Measurements from ENCODE around the gene GGCX.
"Not testable (repeated sequence)": the region's sequence is repeated elsewhere in the genome, so short reads cannot be mapped to it uniquely, and the experiment has no call there.

Gene GGCX

DNA sequence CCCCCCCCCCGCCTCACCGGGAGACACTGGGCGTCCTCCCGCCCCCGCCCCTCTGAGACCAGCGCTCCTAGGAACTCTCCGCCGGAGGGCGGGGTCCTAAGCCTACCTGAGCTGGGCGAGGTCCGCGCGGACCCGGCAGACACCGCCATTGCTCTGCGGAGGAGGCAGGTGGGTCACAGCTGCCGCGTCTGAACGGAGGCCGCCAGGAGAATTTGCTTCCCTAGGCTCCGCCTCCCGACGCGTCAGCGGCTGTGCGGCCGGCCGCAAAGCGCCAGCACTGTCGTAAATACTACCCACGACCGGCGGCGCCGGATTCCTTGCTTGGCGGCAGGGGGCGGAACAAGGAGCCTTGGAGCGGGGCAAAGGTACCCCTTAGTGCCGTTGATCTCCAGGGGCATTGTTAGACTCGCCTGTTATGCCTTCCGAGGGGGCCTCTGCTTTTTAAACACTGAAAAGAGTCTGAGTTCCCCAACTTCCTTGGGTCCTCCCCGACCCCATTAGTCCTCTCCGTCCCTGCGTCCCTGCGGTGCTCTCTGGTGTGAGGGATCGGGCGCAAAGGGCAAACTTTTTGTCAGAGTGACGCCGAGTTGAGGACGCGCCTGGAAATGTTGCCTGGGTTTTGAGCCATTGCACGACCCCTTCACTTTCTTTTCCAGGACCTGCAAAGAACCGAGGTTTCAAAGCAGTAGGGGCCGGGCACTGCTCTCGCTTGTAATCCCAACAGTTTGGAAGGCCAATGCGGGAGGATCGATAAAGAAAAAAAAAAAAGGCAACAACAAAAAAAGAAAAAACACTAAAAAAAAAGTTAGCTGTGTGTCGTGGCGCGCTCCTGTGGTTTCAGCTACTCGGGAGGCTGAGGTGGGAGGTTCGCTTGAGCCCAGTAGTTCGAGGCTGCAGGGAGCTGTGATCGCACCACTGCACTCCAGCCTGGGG is at the start of gene GGCX:
Gene GGCX, minus strand, starts transcription at position 214 of the 933 bp plus-strand sequence. Its CDS starts 65 bp downstream, at position 149.
- DNase-seq (ENCODE audit: insufficient read length, low spot score) (peak; percentile 89), FAIRE-seq (peak; percentile 90)

DNA sequence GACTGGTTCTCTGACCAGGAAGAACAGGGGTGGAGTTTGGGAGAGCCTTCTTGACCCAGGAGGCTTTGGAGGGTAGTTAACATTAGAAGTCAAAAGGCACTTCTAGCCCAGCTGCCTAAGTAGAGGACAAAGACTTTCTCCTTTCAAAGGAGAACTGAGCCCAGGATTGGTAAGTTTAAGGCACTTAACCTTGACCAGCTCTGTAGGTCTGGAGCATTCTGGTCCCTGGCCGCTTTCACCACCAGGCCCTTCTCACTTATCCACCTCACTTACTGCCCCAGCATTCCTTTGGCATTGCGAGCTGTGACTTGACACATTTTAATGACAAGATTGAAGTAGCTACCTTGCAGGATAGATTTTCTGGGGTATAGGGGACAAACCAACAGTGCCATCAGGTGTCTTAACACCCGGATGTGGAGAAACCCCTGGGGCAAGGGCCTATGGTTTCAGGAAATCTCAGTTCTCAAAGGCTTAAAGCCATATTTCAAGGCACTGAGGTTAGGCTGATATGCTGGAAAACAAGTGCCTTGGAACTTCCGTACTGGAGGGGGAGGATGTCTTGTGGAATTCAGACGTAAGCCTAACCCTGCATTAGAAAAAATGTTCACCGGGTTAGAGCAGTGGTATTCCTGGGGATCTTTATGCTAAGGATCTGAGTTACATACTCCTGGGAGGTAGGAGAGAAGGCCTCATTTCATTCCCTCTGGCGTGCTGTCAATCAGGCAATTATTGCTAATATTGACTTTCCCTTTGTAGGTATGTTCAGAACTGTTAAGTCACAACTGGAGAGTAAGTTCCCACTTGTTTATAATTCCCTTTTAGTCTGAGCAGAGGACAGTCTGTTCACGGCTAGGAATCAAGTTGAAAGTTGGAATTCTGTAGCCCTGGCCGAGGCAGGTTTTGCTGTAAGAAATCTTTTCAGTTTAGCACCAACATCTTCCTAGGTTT is 46.2 kb upstream of the GGCX start:
- DNase-seq (ENCODE audit: insufficient read length, low spot score) = no peak
- no peak for FAIRE-seq

DNA sequence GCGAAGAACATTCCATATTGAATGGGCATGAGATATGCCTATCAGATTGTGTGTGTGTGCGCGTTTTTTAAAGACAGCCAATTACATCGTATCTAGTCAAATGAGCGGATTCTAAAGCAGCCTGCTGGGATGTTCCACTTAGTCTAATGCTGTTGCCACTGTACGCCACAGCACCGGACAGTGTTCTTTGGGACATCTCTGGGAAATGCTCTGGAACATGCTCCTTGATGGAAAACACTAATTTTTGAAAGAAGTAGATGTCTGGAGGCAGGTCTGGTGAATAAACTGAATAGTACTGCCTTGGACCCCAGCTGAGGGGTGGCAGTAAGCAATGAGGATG is 44.8 kb upstream of the GGCX start:
- DNase-seq (ENCODE audit: insufficient read length, low spot score) (no peak), FAIRE-seq (no peak)

DNA sequence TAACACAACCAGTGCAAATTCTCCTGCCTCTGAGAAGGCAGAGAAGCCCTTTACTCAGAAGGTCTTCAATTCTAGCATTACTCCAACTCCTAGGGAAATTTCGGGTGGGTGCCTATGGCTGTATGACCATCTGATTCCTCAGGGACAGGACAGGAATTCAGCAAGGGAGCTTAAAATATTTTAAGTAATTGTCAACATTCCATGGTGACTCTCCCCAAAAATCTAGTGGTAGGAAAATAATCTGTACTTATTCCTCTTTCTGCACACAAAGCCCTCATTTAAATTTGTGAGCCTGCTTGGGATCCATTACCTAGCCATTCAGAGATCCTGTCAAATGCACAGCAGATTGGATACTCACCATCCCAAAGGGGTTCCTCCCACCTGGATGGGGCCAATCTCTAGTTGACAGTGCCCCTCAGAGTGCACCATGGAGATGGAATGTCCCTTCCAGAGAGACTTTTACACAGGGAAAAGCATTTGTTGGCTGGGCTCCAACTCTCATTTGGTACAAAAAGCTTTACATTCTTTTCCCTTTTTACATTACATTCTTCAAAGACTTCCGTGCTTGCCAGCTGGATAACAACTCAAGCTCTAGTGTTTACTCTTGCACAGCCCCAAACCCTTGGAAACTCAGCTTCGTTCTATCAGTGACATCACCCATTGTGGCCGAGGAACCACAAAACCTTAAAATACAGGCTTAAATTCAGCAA is 44.3 kb upstream of the GGCX start:
- no peak for DNase-seq (ENCODE audit: insufficient read length, low spot score)
- FAIRE-seq = no peak

DNA sequence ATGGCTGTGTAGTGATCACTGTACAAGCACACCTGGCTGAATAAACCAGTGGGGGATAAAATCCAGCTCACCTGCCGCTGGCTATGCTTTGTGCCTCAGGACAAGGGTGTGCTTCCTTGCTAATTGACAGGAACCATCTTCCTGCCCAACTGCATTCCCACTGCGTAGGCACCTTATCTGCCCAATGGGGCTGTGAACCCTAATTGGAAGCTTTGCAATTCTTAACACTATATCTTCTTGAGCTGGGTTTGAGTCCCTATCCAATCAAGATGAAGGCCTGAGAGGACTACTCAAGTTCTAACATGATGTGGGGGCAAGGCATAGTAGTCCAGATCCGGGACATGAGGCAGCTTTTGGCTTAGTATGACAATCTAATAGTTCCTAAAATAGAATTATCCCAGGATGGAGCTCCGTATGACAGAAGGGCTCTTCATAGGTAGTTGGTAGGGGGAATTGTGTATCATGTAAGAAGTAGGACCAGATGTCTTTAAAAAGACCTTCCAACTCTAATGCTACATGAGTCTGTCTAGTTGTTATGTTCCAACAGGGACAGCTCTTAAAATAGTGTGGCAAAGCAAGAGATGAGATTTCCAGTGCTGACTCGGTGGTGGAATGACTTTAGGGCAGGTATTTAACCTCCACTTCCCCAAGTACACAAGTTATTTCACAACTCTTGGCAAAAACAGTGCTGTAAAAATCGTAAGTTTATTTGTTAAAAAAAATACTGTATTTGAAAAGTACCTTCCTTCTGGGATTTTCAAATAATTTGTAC is 43.5 kb upstream of the GGCX start:
- FAIRE-seq = no peak

DNA sequence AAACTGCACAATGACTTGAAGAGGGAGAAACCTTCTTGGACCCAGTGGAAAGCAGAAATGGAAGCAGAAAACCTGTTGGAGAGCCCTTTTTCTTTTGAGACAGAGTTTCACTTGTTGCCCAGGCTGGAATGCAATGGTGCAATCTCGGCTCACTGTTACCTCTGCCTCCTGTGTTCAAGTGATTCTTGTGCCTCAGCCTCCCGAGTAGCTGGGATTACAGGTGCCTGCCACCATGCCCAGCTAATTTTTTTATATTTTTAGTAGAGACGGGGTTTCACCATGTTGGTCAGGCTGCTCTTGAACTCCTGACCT is 42.8 kb upstream of the GGCX start:
- DNase-seq (ENCODE audit: insufficient read length, low spot score); FAIRE-seq: not testable (repeated sequence)

More for the DNA sequence above, 43.5 kb upstream of the GGCX start:
- DNase-seq (ENCODE audit: insufficient read length, low spot score) = no peak

DNA sequence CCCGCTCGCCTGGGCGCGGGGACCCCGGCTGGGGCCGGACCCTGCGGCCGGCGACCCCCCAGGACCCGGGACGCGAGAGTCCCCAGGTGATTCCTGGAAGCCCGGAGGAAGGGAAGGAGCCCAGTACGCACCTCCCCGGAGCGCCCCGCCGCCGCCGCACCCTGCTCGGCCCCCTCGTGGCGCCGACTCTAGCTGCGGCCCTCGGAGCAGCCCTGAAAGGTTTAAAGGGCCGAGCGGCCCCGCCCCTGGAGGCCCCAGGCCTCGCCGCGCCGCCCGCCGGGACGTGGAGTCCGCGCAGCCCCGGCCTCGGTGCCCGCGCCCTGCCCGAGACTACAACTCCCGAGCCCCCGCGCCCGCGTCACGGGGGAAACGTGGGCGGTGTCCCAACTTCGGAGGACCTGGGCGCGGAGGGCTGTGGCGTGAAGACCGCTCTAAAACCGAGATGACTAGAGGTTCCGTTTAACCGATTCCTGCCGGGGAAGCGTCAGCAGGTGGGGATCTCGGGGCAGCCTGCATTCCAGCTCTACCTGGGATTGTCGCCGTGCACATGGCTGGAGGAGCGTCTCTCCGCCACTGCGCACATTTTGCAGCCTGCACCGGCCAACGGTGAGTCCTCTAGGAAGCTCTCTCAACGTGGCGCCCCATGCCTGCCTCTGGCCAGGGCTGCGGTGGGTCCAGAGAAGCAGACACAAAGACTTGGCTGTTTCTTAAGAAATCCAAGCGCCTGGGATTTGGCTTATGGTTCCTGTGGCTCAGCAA is 41.4 kb upstream of the GGCX start, which contains the start of gene TMEM150A:
Gene TMEM150A, minus strand, starts transcription at position 223 of the 759 bp plus-strand sequence. CDS start 750 bp downstream, outside the sequence.
- FAIRE-seq (peak; percentile 81), DNase-seq (ENCODE audit: insufficient read length, low spot score) (peak; percentile 88)

DNA sequence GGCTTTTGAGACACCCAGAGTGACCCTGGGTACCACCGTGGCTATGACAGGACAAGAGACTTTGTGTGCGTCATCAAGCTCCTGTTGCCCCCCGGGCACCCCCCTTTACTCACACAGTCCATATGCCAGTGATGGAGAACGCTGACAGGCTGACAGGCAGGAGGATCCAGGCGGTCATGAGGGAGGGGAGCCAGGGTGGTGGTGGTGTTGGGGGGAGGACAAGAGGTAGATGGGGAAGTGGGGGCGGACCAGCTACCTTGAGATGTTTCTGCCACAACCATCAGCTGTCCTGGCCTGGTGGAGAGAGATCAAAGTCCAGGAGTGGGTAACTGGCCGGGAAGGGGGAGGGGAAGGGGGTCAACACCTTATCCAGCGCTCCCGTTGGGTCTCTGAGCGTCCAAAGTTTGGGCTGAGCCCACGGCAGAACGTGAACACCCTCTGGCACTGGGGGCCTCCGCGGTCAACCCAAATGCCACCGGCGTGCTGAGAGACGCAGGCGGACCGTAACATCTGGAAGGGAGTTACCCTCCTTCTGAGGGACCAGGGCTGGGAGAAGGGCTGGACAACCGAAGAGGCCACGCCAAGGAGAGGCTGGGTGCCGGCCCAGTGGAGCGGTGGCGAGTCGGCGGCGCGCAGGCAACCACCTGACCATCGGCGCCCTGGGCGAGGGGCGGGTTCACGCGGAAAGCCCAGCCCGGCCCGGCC is 40.6 kb upstream of the GGCX start:
- DNase-seq (ENCODE audit: insufficient read length, low spot score) = peak; percentile 37
- no peak for FAIRE-seq

DNA sequence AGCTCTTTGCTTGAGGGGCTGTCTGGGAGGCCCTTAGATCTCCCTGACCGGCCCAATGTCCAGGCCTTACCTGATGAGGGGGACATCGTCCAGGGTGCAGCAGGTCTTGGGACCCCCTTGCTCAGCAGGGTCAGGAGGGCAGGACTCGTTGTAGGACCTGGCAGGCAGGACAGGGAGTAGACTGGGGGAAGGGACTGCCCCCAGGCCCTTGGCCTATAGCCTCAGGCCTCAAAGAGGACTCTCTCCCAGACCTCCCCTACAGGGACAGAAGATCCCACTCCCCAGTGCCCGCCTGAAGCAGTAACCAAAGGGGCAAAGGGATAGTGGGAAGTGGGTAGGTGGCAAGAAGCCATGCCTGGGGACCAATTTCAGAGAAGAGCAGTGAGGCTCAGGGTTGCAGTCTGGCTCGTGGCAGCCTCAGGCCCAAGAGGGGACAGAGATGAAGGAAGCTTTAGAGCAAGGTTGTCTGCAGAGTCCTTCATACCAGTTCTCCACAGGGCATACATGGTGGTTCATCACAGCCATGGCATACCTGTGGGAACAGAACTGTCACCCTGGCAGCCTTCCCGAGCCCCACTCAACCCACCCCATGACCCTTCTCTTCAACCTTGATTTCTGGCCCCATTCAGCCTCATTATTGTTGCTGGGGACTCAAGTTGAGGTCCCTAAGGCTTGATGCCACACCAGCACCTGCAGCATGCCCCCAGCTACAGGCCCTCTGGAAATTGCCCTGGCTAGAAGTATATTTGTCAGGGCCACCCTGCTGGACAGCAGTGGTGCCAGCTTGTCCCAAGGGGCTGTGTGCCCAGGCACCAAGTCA is 39.9 kb upstream of the GGCX start:
- FAIRE-seq = no peak
- no peak for DNase-seq (ENCODE audit: insufficient read length, low spot score)

DNA sequence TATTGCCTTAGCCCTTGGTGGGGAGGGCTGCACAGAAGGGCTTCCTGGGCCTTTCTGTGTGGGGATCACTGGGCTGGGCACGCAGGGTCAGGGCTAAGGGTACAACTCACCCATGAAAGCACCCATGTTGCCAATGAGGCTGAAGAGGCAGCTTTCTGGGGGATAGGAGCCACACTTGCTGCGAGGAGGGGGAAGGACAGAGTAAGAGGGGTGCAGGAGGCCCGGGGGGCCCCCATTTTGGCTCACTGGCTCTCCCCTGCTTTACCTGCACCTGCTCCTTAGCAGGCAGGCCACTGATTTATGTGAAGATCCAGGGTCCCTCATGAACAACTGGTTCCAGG is 38.9 kb upstream of the GGCX start:
- no peak for FAIRE-seq
- DNase-seq (ENCODE audit: insufficient read length, low spot score) = no peak

DNA sequence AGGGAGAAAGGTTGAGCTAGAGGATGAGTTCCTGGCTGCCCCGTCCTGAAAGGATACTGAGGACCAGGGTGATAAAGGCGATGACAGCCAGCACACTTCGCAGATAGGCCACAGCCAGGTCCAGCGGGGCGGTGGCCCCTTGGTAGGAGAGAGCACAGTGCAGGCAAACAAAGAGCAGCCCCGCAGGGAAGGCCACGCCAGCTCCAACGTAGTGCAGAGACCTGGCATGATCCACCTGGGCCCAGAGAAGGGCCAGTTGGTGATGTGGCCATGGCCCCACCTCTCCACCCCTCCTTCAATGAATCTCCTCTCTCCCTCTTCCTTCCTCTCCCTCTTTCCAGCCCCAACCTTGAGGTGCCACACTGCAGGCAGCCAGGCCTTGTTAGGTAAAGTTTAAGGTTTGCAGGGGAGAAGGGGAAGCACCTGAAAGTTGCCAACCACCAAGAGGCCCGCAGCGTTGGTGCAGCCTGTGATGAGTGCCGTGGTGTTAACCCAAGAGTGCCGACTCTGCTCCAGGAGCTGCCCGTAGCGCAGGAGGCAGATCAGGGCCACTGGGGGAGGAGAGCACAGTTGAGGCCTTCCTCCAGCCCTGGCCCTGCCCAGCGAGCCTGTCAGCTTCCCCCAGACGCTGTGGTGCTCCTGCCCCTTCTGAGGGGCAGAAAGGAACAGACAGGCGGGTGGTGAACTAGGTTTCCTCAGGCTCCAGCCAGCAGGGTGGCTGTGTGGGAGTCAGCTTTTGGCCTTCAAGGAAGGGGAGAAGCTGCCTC is 38.4 kb upstream of the GGCX start:
- FAIRE-seq (no peak), DNase-seq (ENCODE audit: insufficient read length, low spot score) (no peak)

DNA sequence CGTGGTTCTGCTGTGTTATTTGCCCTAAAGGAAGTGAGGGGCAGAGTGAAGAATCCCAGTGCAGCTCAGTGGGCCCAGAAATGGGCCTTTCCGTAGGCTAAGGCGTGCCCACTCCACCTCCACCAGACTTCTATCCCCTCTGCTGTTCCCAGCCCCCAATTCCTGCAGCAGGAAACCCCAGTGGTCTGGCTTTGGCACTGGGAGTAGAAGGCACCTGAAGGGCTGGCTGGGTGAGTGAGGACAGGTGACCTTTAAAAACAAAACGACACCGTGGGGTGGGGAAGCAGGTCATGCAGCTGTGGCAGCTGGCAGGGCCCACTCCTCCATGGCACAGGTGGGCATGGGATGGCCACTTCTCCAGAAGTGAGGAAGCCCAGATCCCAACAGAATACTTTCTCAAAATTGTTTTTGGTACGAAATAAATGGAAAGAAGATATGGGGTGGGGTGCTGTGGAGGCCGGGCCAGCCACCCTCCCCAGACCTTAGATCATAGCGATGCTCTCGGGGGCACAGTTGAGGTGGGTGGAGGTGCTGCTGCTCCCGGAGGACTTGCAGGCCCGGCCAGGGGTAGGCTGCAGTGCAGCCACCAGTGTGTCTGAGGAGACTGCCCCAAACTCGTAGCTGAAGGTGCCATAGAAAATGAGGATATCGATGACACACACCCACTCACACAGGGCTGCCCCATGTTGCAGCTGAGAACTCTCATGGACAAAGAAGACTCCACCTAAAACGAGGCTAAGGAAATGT is 37.5 kb upstream of the GGCX start:
- DNase-seq (ENCODE audit: insufficient read length, low spot score) = no peak
- FAIRE-seq = no peak

DNA sequence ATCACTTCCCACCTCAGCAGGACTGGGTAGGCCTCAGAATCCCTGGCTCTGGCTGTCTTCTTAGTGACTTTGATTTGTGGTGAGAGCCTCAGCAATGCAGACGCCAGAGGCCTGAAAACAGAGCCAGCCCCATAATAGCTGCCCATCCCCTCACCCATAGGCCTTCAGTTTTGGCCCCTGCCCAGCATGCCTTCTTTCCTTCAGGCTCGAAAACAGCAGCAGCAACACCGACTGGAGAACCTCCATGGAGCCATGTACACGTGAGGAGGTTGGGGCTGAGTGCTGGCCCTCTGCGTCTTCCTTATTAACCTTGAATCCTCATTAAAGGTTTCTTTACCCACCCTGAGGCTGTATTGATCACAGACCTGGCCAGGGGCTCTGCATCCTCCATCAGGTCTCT is 35.9 kb upstream of the GGCX start:
- no peak for DNase-seq (ENCODE audit: insufficient read length, low spot score)
- FAIRE-seq = no peak

DNA sequence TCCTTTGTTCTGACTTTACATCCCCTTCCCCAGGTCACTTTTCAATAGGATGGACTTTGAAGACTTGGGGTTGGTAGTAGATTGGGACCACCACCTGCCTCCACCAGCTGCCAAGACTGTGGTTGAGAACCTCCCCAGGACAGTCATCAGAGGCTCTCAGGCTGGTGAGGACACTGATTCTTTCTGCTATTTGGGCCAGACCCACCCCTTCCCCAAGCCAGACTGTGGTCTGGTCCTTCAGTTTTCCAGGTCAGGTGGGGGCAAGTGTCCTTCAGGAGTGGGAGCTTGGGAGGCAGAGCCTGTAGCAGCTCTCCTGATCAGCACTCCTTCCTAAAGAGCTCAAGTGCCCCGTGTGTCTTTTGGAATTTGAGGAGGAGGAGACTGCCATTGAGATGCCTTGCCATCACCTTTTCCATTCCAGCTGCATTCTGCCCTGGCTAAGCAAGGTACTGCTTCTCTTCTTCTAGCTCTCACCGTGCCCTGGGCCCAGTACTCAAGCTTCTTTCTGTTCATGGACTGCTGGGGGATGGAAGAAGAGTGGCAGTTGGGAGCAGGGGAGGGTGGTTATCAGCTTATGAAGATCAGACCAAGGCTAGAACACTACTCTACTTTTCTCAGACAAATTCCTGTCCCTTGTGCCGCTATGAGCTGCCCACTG is 35.3 kb upstream of the GGCX start:
- DNase-seq (ENCODE audit: insufficient read length, low spot score) (no peak), FAIRE-seq (no peak)

DNA sequence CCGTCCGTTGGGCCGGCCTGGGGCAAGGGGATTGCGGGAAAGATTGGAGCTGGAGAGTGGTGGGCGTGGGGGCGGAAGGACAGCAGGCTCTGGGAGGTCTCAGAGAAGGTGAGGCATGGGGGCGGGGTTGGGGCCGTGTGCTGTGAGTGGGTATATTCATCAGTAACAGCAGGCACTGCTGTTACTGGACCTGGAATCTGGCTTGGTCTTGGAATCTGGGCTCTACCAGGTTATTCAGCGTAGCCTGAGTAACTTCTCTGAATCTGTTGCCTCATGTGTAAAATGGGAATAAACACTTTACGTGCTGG is 34.7 kb upstream of the GGCX start:
- FAIRE-seq = no peak
- no peak for DNase-seq (ENCODE audit: insufficient read length, low spot score)

DNA sequence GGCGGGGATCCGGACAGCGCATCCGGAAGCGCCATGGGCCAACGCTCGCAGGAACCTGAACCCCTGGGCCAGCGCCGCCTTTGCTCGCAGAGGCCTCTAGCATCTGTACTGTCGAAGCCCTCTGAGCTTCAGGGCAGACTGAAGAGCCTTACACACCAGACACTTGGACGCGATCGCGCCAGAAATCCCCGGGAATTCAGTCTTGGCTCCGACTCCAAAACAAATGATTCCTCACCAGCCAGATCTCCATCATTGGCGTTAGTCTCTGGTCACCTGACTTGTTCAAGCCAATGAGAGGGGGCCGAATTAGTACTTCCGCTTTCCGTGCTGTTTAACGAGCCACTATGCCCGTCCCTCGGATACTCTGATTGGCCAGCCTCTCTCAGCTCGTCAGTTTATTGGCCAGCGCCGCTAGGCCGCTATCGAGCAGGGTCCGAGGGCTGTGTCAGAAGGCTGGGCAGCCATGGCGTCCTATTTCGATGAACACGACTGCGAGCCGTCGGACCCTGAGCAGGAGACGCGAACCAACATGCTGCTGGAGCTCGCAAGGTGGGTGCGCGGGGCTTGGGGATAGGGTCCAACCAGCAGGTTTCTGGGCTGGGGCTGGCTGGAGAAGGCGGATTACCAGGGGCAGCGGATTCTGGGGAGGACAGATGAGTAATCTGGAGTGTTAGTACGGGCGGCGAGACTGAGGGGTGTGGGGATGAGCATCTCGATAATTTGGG is 34.2 kb upstream of the GGCX start, which contains the start of gene RNF181:
Gene RNF181, plus strand, starts transcription at position 445 of the 725 bp plus-strand sequence. Its CDS starts 19 bp downstream, at position 464.
- DNase-seq (ENCODE audit: insufficient read length, low spot score) (peak; percentile 99), FAIRE-seq (peak; percentile 96)

Data from HTR-8/SVneo (cell line).